Effector memory CD8-positive, alpha-beta T cell (primary cell): ENCODE measurements around the gene HSPG2.
"Not testable (repeated sequence)": the region's sequence is repeated elsewhere in the genome, so short reads cannot be mapped to it uniquely, and the experiment has no call there.

Source experiments
- ATAC-seq: fragments of 150-1000 bp; cut with Tn5 transposase; replicated peaks from 2 replicates; pipeline ENCODE4 v1.10.0; 2021; ENCODE audit warnings: mild to moderate bottlenecking, moderate library complexity
- DNase-seq, 3 experiments: peaks; one replicate each; pipeline ENCODE4 v3.0.0; 2021
- H3K27ac Mint-ChIP-seq, 2 donors: one replicate each; pipeline ENCODE4 v1.8.0; 2022; ENCODE audit warnings: mild to moderate bottlenecking in 2 of 2, mixed read lengths in 2 of 2, moderate library complexity in 2 of 2
- H3K27me3 Mint-ChIP-seq, 2 donors: one replicate each; pipeline ENCODE4 v1.8.0; 2022; ENCODE audit warnings: mixed read lengths in 2 of 2
- H3K36me3 Mint-ChIP-seq: one replicate; pipeline ENCODE4 v1.8.0; 2022; ENCODE audit warnings: mild to moderate bottlenecking, moderate library complexity, mixed read lengths; ENCODE audit not compliant: insufficient read depth
- H3K4me1 Mint-ChIP-seq, 2 donors: one replicate each; pipeline ENCODE4 v1.8.0; 2022; ENCODE audit warnings: low read depth in 2 of 2, mixed read lengths in 2 of 2
- H3K4me3 Mint-ChIP-seq, 2 donors: one replicate each; pipeline ENCODE4 v1.8.0; 2022; ENCODE audit warnings: mild to moderate bottlenecking in 2 of 2, mixed read lengths in 2 of 2, moderate library complexity in 2 of 2
- H3K9me3 Mint-ChIP-seq, 2 donors: one replicate each; pipeline ENCODE4 v1.8.0; 2022; ENCODE audit warnings: mixed read lengths in 2 of 2

Gene HSPG2

DNA sequence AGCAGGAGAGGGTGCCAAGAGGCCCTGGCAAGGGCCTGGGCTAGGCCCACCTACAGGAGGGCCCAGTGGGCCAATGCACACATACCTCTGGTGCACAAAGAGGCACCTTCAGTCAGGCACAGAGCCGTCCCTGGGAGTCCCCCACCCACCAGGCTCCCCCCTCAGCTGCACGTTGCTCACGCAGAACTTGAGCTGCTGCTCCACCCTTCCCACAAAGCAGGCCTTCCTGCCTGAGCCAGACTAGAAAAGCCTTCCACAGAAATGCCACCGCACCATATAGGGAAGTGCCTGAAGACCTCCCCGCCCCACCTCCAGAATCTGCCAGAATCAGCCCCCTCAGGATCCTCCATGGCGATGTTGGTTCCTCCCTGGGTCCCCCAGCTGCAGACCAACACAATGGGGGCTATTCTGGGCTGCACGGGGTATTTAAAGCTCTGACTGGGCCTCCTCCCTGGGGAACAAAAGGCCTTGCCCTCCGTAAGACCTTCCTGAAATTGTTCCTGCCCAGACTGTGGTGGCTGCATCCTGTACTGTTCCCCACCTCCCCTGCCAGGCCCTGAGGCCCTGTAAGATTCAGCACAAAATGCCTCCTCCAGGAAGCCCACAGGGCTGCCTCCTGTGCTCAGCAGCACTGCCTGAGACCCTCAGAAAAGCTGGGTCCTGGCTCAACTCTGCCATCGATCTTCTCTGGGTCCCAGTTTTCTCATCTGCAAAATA is 27.2 kb downstream of the HSPG2 start:
- ATAC-seq (no peak), DNase-seq (no peak)
- Mint-ChIP-seq H3K4me1 (peaks cover 8 to 10% of the 10 kb centered on the region in 2 donors), H3K27ac (no peak overlapping the region), H3K4me3 (no peak overlapping the region), H3K9me3 (no peaks in the 10 kb centered on the region), H3K27me3 (peaks cover 4 to 8% of the 10 kb centered on the region in 2 donors), H3K36me3 (no peaks in the 10 kb centered on the region)

DNA sequence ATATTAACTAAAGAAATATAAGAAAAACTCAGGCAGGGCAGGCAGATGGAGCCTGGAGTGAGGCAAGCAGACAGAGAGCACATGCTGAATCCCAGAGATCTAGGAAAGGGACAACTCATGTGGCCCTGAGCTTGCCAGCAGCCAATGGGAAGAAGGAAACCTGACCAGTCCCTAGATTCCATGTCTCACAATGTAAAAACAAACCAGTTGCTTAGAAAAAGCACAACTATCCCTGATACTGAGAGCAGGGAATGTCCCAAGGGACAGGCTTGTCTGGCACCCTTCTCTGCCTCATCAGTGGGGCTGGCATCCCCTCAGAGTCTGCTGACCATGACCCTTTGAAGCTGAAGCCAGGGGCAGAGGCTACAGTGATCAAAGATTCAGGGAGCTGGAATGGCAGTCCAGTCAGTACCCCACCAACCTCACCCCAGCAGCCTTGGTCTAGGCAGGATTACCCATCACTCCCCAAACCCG is 27.8 kb downstream of the HSPG2 start:
- peak overlapping the region in 1 of 2 donors; percentile 67 for H3K27ac Mint-ChIP-seq
- DNase-seq (no peak), ATAC-seq (no peak)
- H3K27me3 Mint-ChIP-seq = peaks cover 4 to 8% of the 10 kb centered on the region in 2 donors
- no peak overlapping the region for H3K4me3 Mint-ChIP-seq
- H3K36me3 Mint-ChIP-seq = no peaks in the 10 kb centered on the region
- H3K4me1 Mint-ChIP-seq = peaks cover 8 to 10% of the 10 kb centered on the region in 2 donors
- no peaks in the 10 kb centered on the region for H3K9me3 Mint-ChIP-seq

DNA sequence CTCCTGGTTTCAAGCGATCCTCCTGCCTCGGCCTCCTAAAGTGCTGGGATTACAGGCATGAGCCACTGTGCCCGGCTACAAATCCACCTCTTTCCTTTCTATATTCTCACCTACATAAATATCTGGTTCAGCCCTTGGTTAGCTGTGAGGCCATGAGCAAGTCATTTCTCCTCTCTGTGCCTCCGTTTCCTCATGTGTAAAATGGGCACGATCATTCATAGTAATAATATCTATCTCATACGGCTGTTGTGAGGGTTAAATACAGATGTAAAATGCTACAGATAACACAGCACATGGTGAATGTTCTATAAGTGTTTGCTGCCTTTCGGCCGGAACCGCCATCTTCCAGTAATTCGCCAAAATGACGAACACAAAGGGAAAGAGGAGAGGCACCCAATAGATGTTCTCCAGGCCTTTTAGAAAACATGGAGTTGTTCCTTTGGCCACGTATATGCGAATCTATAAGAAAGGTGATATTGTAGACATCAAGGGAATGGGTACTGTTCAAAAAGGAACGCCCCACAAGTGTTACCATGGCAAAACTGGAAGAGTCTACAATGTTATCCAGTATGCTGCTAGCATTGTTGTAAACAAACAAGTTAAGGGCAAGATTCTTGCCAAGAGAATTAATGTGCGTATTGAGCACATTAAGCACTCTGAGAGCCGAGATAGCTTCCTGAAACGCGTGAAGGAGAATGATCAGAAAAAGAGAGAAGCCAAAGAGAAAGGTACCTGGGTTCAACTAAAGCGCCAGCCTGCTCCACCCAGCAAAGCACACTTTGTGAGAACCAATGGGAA is 29.2 kb downstream of the HSPG2 start:
- not testable (repeated sequence) for ATAC-seq, H3K9me3 Mint-ChIP-seq, DNase-seq, H3K36me3 Mint-ChIP-seq, H3K4me1 Mint-ChIP-seq, H3K27ac Mint-ChIP-seq, H3K4me3 Mint-ChIP-seq
- H3K27me3 Mint-ChIP-seq = peaks cover 4 to 15% of the 10 kb centered on the region in 2 donors

DNA sequence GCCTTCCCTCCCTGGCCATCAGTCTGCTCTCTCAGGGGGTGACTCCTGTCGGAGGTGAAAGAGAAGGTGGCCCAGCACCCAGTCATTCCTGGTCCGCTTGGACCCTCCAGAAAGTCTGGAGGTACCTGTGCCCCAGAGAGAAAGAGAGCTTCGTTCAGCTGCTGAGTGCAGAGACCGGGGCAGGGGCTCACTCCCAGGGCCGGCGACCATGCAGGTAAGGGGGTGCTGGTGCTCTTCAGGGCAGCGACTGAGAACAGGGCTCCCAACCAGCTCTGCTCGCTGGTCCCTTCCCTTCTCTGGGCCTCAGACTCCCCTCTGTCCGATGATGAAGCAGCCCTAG is 30.1 kb downstream of the HSPG2 start:
- Mint-ChIP-seq H3K36me3 (no peaks in the 10 kb centered on the region), H3K4me3 (no peak overlapping the region), H3K27ac (no peak overlapping the region), H3K4me1 (peaks cover 3% of the 10 kb centered on the region in 2 donors), H3K27me3 (peaks cover 4 to 15% of the 10 kb centered on the region in 2 donors), H3K9me3 (no peaks in the 10 kb centered on the region)
- ATAC-seq (no peak), DNase-seq (no peak)

DNA sequence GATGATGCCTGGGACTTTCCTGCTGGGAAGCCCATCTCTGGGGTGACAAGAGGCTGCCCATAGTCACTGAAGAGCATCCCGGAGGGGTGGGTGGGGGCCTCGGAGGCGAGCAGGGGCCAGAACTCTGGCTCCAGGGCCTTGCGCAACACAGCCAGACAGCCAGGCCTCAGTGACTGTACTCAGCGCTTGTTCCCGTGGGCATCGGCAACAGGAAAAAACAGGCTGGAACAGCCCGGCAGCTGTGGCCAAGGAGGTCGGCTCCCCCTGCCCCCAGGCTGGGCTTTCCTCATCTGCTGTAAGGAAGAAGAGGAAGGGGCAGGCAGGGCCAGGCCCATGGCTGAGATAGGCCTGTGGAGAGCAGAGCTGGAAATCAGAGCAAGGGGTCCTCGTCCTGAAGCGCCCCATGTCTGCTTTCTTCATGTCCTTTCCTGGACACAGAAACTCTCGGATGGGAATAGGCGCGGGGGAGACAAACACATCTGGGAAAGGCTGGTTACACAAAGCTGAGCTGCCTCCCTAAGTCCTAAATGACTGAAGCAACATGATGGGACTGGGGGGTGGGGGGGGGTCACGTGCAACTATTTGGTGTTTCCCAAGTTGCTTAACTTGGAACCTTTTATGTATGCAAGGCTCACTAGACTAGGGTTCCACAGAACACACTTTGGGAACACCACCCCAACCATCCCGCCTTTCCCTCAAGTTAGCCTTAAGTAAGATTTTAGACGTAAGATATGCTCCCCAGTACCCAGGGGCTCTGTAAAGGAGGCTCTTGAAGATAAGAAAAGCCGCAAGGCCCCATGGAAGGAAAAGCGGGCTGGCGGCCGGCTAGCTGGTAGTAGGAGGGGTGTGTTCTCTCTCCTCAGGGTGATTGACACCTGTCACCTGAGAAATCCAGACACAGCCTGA is 30.7 kb downstream of the HSPG2 start:
- H3K4me1 Mint-ChIP-seq = peaks cover 3% of the 10 kb centered on the region in 2 donors
- DNase-seq (no peak), ATAC-seq (no peak)
- no peaks in the 10 kb centered on the region for H3K36me3 Mint-ChIP-seq
- H3K27ac Mint-ChIP-seq = no peak overlapping the region
- no peak overlapping the region for H3K4me3 Mint-ChIP-seq
- peaks cover 4 to 15% of the 10 kb centered on the region in 2 donors for H3K27me3 Mint-ChIP-seq
- H3K9me3 Mint-ChIP-seq = no peaks in the 10 kb centered on the region

DNA sequence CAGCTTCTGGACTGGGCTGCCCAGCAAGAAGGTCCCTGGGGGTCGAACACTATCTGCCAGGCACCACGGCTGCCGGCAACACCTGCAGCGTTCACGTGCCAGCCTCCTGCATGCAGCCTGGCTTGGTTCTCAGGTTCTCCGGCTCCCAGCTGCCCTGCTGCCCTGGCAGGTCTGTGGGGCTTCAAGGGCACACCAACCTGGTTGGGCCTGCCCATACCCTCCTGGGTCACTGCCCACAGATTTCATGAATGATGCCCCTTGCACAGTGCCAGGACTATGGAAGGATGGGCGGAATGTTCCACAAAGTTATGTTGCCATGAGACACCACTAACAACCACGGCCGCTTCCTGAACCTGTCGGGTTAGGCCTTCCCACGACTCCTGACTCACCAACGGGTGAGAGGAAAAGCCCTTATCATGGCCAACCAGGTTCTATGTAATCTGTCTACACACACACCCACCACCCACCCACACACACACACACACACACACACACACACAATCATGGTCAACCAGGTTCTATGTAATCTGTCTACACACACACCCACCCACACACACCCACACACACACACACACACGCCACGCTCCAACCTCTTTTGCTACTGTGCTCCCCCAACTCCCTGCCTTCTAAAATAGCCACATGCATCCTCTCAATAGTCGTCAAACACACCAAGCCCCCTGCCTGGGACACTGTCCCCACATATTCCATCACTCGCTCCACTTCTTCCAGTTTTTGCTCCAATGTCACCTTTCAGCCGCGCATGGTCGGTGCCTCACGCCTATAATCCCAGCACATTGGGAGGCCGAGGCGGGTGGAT is 32.2 kb downstream of the HSPG2 start:
- DNase-seq (no peak), ATAC-seq (no peak)
- Mint-ChIP-seq H3K4me1 (no peaks in the 10 kb centered on the region), H3K27ac (no peak overlapping the region), H3K9me3 (no peaks in the 10 kb centered on the region), H3K36me3 (no peaks in the 10 kb centered on the region), H3K27me3 (peaks cover 0 to 8% of the 10 kb centered on the region in 2 donors), H3K4me3 (no peak overlapping the region)

DNA sequence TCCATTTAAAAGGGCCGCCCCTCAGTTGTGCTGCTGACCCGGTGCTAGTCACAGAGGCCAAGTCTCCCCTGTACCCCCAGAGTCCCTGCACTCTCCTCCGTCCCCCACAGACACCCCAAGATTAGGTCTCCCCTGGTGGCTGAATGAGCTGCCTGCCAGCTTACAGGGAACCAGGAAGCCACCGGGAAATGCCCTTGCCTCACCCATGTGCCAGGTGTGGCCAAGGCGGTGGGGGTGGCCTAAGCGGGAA is 32.7 kb downstream of the HSPG2 start:
- H3K4me1 Mint-ChIP-seq = no peaks in the 10 kb centered on the region
- H3K36me3 Mint-ChIP-seq = no peaks in the 10 kb centered on the region
- peaks cover 0 to 12% of the 10 kb centered on the region in 2 donors for H3K27me3 Mint-ChIP-seq
- ATAC-seq (no peak), DNase-seq (no peak)
- H3K9me3 Mint-ChIP-seq = no peaks in the 10 kb centered on the region
- H3K4me3 Mint-ChIP-seq = no peak overlapping the region
- no peak overlapping the region for H3K27ac Mint-ChIP-seq

DNA sequence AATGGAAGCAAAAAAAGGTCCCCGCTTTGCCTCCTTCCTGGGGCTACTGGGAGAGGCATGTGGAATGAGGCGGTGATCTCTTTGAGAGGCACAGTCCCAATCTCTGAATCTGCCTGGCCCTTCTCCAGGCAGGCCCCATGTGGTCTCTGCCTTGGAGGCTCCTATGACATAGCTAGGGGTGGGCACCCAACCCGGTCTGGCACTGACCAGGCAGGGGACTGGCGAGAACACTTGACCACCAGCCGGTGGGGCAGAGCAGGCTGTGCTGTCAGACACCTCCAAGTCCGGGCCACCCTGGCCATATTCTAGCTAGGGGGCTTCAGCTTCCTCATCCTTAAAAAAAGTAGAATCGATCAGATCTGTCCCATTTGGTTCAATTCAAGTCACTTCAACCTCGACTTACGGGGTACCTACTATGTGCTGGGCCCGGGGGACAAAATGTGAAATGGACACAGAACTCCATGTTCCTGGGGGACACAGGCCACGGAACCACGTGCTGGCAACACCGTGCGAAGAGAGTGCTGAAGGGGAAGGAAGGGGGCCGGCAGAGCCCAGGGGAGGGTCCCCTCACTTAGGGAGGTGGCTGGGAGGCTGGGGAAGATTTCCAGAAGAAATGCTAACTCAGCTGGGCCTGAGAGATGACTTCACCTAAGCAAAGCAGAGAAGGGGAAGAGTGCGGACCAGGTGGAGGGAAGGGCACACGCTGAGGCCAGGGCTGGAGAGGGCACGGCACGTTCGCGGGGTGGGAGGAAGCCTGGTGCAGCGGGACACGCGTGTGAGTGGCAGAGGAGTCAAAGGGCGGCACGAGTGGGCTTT is 33.3 kb downstream of the HSPG2 start:
- Mint-ChIP-seq H3K27me3 (peaks cover 0 to 17% of the 10 kb centered on the region in 2 donors), H3K36me3 (no peaks in the 10 kb centered on the region), H3K4me1 (no peaks in the 10 kb centered on the region), H3K27ac (no peak overlapping the region), H3K9me3 (no peaks in the 10 kb centered on the region), H3K4me3 (no peak overlapping the region)
- DNase-seq (no peak), ATAC-seq (no peak)

DNA sequence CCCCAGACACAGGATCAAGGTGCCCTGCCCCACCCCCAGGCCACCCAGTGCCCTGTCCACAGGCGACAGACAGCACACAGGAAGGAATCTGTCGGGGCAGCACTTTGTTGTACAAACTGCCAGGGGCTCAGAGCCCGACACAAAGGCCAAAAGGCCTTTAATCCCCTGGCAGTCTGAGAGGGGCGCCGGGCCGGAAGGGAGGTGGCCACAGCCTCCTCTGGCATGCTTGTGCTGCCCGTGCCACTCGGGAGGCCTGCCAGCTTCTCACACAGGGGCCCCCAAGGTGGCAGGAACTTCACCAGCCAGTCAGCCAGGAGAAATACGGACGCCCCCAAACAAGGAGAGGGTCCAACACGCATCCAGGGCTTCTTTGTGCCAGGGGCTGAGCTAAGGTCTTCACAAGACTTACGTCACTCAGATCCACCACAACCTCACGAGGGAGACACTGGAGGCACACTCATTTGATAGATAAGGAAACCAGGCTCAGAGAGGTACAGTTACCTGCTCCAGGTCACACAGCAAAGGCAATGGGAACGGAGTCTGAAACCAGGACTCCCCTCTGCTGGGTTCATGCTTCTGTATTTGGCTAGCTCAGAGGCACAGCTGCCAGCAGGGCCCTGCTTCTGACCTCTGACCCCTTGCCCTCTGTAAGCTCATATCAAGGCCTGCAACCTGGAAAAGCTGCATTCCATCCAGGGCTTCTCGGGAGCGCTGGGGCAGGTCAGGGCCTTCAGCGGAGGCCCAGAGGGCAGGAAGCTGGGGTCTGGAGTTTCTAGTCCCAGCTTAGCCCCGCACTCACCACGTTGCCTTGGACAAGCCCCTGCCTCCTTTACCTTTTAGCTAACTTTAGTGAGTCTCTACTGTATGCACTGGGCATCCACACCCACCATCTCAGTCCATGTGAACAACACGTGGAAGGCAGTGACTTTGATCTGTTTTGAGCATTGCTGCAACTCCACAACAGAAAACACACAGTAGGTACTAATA is 34.8 kb downstream of the HSPG2 start:
- DNase-seq (no peak), ATAC-seq (no peak)
- no peaks in the 10 kb centered on the region for H3K36me3 Mint-ChIP-seq
- H3K27me3 Mint-ChIP-seq = peaks cover 0 to 24% of the 10 kb centered on the region in 2 donors
- no peaks in the 10 kb centered on the region for H3K4me1 Mint-ChIP-seq
- no peaks in the 10 kb centered on the region for H3K9me3 Mint-ChIP-seq
- no peak overlapping the region for H3K27ac Mint-ChIP-seq
- no peak overlapping the region for H3K4me3 Mint-ChIP-seq

DNA sequence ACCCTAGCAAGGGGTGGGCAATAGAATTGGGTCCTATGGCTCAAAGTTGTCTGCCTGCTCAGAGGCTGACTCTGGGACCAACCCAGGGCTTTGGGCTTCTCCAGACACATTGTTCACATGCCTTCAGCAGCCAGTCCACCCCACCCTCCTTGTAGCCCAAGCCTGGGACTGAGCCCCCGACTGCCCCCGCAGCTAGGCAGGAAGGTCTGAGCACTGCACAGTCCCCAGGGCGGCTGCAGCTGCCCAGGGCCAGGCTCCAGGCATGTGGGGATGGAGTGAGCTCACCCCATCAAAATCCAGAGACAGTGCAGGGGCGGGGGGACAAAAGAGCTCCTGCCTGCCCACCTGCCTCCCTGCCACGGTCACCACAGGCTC is 35.6 kb downstream of the HSPG2 start:
- Mint-ChIP-seq H3K27me3 (peaks cover 0 to 24% of the 10 kb centered on the region in 2 donors), H3K9me3 (no peaks in the 10 kb centered on the region), H3K4me1 (no peaks in the 10 kb centered on the region), H3K27ac (no peak overlapping the region), H3K36me3 (no peaks in the 10 kb centered on the region), H3K4me3 (no peak overlapping the region)
- ATAC-seq (no peak), DNase-seq (no peak)

DNA sequence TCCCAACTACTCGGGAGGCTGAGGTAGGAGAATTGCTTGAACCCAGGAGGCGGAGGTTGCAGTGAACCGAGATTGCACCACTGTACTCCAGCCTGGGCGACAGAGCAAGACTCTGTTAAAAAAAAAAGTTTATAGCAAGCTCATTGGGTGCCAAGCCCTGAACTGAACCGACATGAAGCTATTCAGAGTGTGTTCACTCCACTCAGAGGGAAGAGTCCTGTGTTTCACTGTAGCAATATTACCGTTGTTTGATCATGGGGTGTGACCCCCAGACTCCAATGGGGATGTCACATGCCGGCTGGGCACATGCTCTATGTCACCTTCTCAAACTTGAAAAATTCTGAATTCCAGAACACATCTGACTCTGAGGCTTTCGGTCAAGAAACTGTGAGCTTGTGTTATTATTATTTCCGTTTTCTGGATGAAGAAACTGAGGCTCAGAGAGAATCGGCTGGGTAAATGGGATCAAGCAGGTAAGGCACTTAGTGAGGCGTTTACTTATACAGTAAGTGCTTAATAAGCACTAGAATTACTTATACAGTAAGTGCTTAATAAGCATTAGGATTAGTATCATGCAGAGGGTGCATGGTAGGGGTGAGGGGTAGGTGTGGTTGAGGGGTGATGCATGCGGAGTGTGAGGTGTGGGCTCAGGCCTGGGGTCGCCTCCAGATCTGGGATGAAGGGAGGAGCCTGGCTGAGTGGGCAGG is 36.2 kb downstream of the HSPG2 start:
- H3K4me3 Mint-ChIP-seq = no peak overlapping the region
- no peak for ATAC-seq
- no peak overlapping the region for H3K27ac Mint-ChIP-seq
- no peaks in the 10 kb centered on the region for H3K36me3 Mint-ChIP-seq
- no peaks in the 10 kb centered on the region for H3K9me3 Mint-ChIP-seq
- H3K4me1 Mint-ChIP-seq = no peaks in the 10 kb centered on the region
- peaks cover 0 to 24% of the 10 kb centered on the region in 2 donors for H3K27me3 Mint-ChIP-seq
- no peak for DNase-seq
